A549 (cell line): Measurements from ENCODE around the gene BAHCC1. TPM values are rescaled to one million over a fixed set of nuclear protein-coding genes. Genes with fewer than 3 reads are reported as not detected.

Experiments
- ATAC-seq, 2 experiments: fragments of 200-7000 bp in 1 of 2; fragments of >200 bp in 1 of 2; cut with Nextera tagmentation in 1 of 2; cut with Tn5 transposase in 1 of 2; 3 replicates each; pipeline versions ENCODE4 v1.8.0 to v1.9.1; 2018 to 2020; ENCODE audit warnings: mild to moderate bottlenecking in 1 of 2, moderate library complexity in 1 of 2
- CTCF ChIA-PET: fragments of 300-600 bp; sonication (Branson Sonifier 250); formaldehyde crosslinking; extraction: SDS; loops from one replicate; lab custom pipeline; 2021; ENCODE audit warnings: antibody characterized with exemption, inconsistent platforms; lab: Yijun Ruan, JAX
- POLR2A ChIA-PET: fragments of 350-600 bp; formaldehyde crosslinking; extraction: SDS; loops from one replicate; lab custom pipeline; 2021; ENCODE audit warnings: antibody characterized with exemption, inconsistent platforms; lab: Yijun Ruan, JAX
- DNase-seq, 2 experiments: peaks; one replicate each; pipeline versions ENCODE4 v3.0.0 to v3.0.0-alpha.2; 2011 to 2016; ENCODE audit warnings: low read depth in 1 of 2, low spot score in 1 of 2
- FAIRE-seq: peaks from 2 replicates; lab custom pipeline; 2011; peaks lifted over from hg19 to GRCh38; lab: Jason Lieb, UNC
- H3K27ac ChIP-seq, 2 experiments: fragments of >200 bp; sonication (Bioruptor Twin); formaldehyde crosslinking; 3 replicates each; pipeline ENCODE4 v1.5.1; 2016 to 2017
- H3K4me1 ChIP-seq: fragments of >200 bp; sonication (Bioruptor Twin); formaldehyde crosslinking; 3 replicates; pipeline ENCODE4 v1.6.1; 2016
- H3K4me2 ChIP-seq: fragments of >200 bp; sonication (Bioruptor Twin); formaldehyde crosslinking; 3 replicates; pipeline ENCODE4 v1.6.1; 2016
- H3K4me3 ChIP-seq: fragments of >200 bp; sonication (Bioruptor Twin); formaldehyde crosslinking; 3 replicates; pipeline ENCODE4 v1.5.1; 2016
- H3K9me3 ChIP-seq: fragments of >200 bp; sonication (Bioruptor Twin); formaldehyde crosslinking; 3 replicates; pipeline ENCODE4 v1.6.1; 2016
- CBX2 ChIP-seq: fragments of 200-600 bp; sonication (generic); IDR thresholded peaks from 2 replicates; pipeline ENCODE4 v1.6.1; 2016; ENCODE audit warnings: low read depth, mild to moderate bottlenecking, borderline replicate concordance
- EHMT2 ChIP-seq: fragments of 200-600 bp; sonication (generic); IDR thresholded peaks from 2 replicates; pipeline ENCODE4 v1.6.1; 2016; ENCODE audit warnings: antibody characterized with exemption, low read depth, mild to moderate bottlenecking, moderate library complexity
- ELK1 ChIP-seq: fragments of 150-350 bp; IDR thresholded peaks from 2 replicates; pipeline ENCODE4 v1.6.1; 2014; ENCODE audit warnings: low read depth, mild to moderate bottlenecking, low read length
- HOXB13 ChIP-seq: fragments of 250-450 bp; sonication (Bioruptor Pico); IDR thresholded peaks from 2 replicates; pipeline ENCODE4 v1.5.0; 2020; ENCODE audit warnings: low read depth, mild to moderate bottlenecking, moderate library complexity
- HOXB5 ChIP-seq: fragments of 250-450 bp; sonication (Bioruptor Pico); IDR thresholded peaks from 2 replicates; pipeline ENCODE4 v1.5.0; 2020; ENCODE audit warnings: mild to moderate bottlenecking, moderate library complexity
- KDM5A ChIP-seq: fragments of 200-600 bp; sonication (generic); IDR thresholded peaks from 2 replicates; pipeline ENCODE4 v1.6.1; 2016; ENCODE audit warnings: antibody characterized with exemption, mild to moderate bottlenecking
- MAFK ChIP-seq: fragments of 450-650 bp; IDR thresholded peaks from 2 replicates; pipeline ENCODE4 v1.6.1; 2014; ENCODE audit not compliant: partially characterized antibody
- PBX3 ChIP-seq: IDR thresholded peaks from 2 replicates; pipeline ENCODE4 v1.6.1; 2012
- POLR2A ChIP-seq: IDR thresholded peaks from 2 replicates; pipeline ENCODE4 v1.6.1; 2012; ENCODE audit warnings: mild to moderate bottlenecking, low read length
- POLR2AphosphoS2 ChIP-seq: conservative IDR thresholded peaks from 2 replicates; pipeline ENCODE4 v1.6.1; 2012; ENCODE audit warnings: low read length, improper control_type of control experiment, inconsistent platforms
- REST ChIP-seq: fragments of 200-600 bp; sonication (generic); IDR thresholded peaks from 2 replicates; pipeline ENCODE4 v1.6.1; 2016; ENCODE audit warnings: antibody characterized with exemption, mild to moderate bottlenecking, moderate library complexity
- RFX5 ChIP-seq: fragments of 450-650 bp; IDR thresholded peaks from 2 replicates; pipeline ENCODE4 v1.7.1; 2014; ENCODE audit warnings: antibody characterized with exemption, mild to moderate bottlenecking, moderate library complexity
- ZFP36 ChIP-seq: fragments of 450-650 bp; IDR thresholded peaks from 2 replicates; pipeline ENCODE4 v1.6.1; 2014; ENCODE audit warnings: borderline replicate concordance; ENCODE audit not compliant: partially characterized antibody
- WGBS: methylation state at CpG from one replicate; pipeline ENCODE4 v1.1.6; 2017; ENCODE audit errors: missing lambda C conversion rate; 5-methylcytosine and 5-hydroxymethylcytosine counted together
- polyA plus RNA-seq, 4 experiments: library from polyadenylated mRNA; depleted of rRNA in 3 of 4; stranded (reverse); fragments of >200 nt; fragmentation: RNase III in 1 of 4; extraction: RNeasy Plus Mini Kit Qiagen cat#74134 plus additional on column Dnase treatment in 1 of 4; gene quantifications; 2 replicates in 3 of 4; 3 replicates in 1 of 4; pipeline ENCODE4 v1.2.3, GENCODE V29; 2011 to 2017

BAHCC1 gene
- polyA plus RNA-seq, 2 of the 4 experiments (the other 2 are of a cell fraction), result 2.6 to 5.8 TPM

GRCh38 chr17:81459864-81460263, 64.6 kb downstream of the BAHCC1 start:
- no peak for FAIRE-seq
- H3K9me3 ChIP-seq, result no peaks in the 10 kb centered on the region
- no peak for TF ChIP-seq PBX3
- TF ChIP-seq, all 56 proteins: peak for 0
- DNase-seq, result no peak
- Histone ChIP-seq H3K4me1 (peaks cover 9% of the 10 kb centered on the region; the same call in 2 of the 3 replicates), H3K4me3 (no peak overlapping the region), H3K4me2 (no peak overlapping the region), H3K27ac (no peak overlapping the region)
- no peak for ATAC-seq
- 94% methylated on average over 14 of the region's 16 CpGs for WGBS
- ChIA-PET CTCF (interaction anchor here (0.9 to 4.7 kb wide), 10 partner anchors 9 to 207 kb away, joined by 3 to 36 read pairs (median 4); no protein-coding TSS in a partner anchor), POLR2A (no interaction called here)

GRCh38 chr17:81460856-81461460, 65.7 kb downstream of the BAHCC1 start:
- no peak for DNase-seq
- ChIA-PET POLR2A (interaction anchor here (1.5 kb wide), 1 partner anchor 42 kb away, joined by 3 read pairs; no protein-coding TSS in a partner anchor), CTCF (interaction anchor here (0.7 to 4.7 kb wide), 11 partner anchors 8 to 221 kb away, joined by 3 to 36 read pairs (median 4); no protein-coding TSS in a partner anchor)
- no peak for TF ChIP-seq HOXB5 (CRISPR knock-in tag)
- TF ChIP-seq EHMT2, result no peak
- TF ChIP-seq KDM5A, result no peak
- TF ChIP-seq RFX5, result no peak
- no peak for TF ChIP-seq POLR2AphosphoS2
- 91% methylated on average over 42 of the region's 43 CpGs for WGBS
- no peak overlapping the region for H3K27ac ChIP-seq
- peaks cover 10% of the 10 kb centered on the region; the same call in 2 of the 3 replicates for H3K4me1 ChIP-seq
- no peak overlapping the region for H3K4me3 ChIP-seq
- no peaks in the 10 kb centered on the region for H3K9me3 ChIP-seq
- no peak for ATAC-seq
- H3K4me2 ChIP-seq, result no peak overlapping the region
- FAIRE-seq, result no peak

- no peak for FAIRE-seq
- WGBS, result 91% methylated on average over 45 of the region's 50 CpGs
- ChIA-PET CTCF (interaction anchor here (0.7 to 4.7 kb wide), 10 partner anchors 9 to 222 kb away, joined by 3 to 36 read pairs (median 4); no protein-coding TSS in a partner anchor), POLR2A (interaction anchor here (1.5 kb wide), 1 partner anchor 43 kb away, joined by 3 read pairs; no protein-coding TSS in a partner anchor)
- H3K4me1 ChIP-seq, result peaks cover 10% of the 10 kb centered on the region; the same call in 2 of the 3 replicates
- H3K4me2 ChIP-seq, result no peak overlapping the region
- no peak for ATAC-seq
- no peak for DNase-seq
- H3K9me3 ChIP-seq, result no peaks in the 10 kb centered on the region
- no peak overlapping the region for H3K27ac ChIP-seq
- TF ChIP-seq ELK1, result no peak
- TF ChIP-seq HOXB13 (CRISPR knock-in tag), result no peak
- no peak for TF ChIP-seq ZFP36
- no peak for TF ChIP-seq POLR2AphosphoS2
- no peak for TF ChIP-seq CBX2
- no peak for TF ChIP-seq REST
- no peak for TF ChIP-seq KDM5A
- TF ChIP-seq MAFK, result no peak
- no peak for TF ChIP-seq POLR2A
- H3K4me3 ChIP-seq, result no peak overlapping the region
These were observed 66.6 kb downstream of the BAHCC1 start for GRCh38 chr17:81461607-81462500.
